ENCODE data around the gene INAVA. TPM values are rescaled to one million over a fixed set of nuclear protein-coding genes. Genes with fewer than 3 reads are reported as not detected.

The INAVA gene
- total and polyA plus RNA-seq, 2 experiments from 2014 or later = 51.0 to 79.7 TPM

- TF ChIP-seq EZH2 (IDR thresholded peaks at IDR 0.05; ENCODE audit: borderline replicate concordance) (no peak), CTCF (IDR thresholded peaks at IDR 0.05; ENCODE audit: poor library complexity) (no peak), EZH2phosphoT487 (IDR thresholded peaks at IDR 0.05; ENCODE audit: low read depth, severe bottlenecking, unreplicated experiment) (no peak)
- no peaks in the 10 kb centered on the region for H3K36me3 ChIP-seq (replicated peaks; ENCODE audit: insufficient read depth, low read depth)
- DNase-seq (ENCODE audit: low spot score) = no peak
- 91% methylated on average over 3 of the region's 3 CpGs for WGBS (ENCODE audit: low lambda C conversion rate, missing lambda C conversion rate)
- H3K27ac ChIP-seq = no peak overlapping the region
- H2AFZ ChIP-seq = no peak overlapping the region
- no peaks in the 10 kb centered on the region for H3K79me2 ChIP-seq
- no peak overlapping the region for H3K4me3 ChIP-seq
- H4K20me1 ChIP-seq (ENCODE audit: insufficient read depth, poor library complexity, severe bottlenecking) = no peaks in the 10 kb centered on the region
- no peaks in the 10 kb centered on the region for H3K9me3 ChIP-seq (ENCODE audit: low read depth)
- no peaks in the 10 kb centered on the region for H3K4me1 ChIP-seq (ENCODE audit: insufficient read depth)
- no peak overlapping the region for H3K4me2 ChIP-seq
- no peaks in the 10 kb centered on the region for H3K27me3 ChIP-seq
- no peaks in the 10 kb centered on the region for H3K9me2 ChIP-seq (replicated peaks; ENCODE audit: insufficient read depth)
Observed at GRCh38 chr1:200918006-200918405, 23.3 kb downstream of the INAVA start.

GRCh38 chr1:200919386-200919785 lies 24.7 kb downstream of the INAVA start:
- Histone ChIP-seq H3K9me3 (ENCODE audit: low read depth) (no peaks in the 10 kb centered on the region), H3K27me3 (no peaks in the 10 kb centered on the region), H3K9me2 (replicated peaks; ENCODE audit: insufficient read depth) (no peaks in the 10 kb centered on the region), H3K4me1 (ENCODE audit: insufficient read depth) (no peaks in the 10 kb centered on the region), H3K79me2 (no peaks in the 10 kb centered on the region), H3K27ac (no peak overlapping the region), H3K4me3 (no peak overlapping the region), H2AFZ (no peak overlapping the region), H4K20me1 (ENCODE audit: insufficient read depth, poor library complexity, severe bottlenecking) (no peaks in the 10 kb centered on the region), H3K4me2 (no peak overlapping the region), H3K36me3 (replicated peaks; ENCODE audit: insufficient read depth, low read depth) (no peaks in the 10 kb centered on the region)
- 85% methylated on average over 2 of the region's 2 CpGs for WGBS (ENCODE audit: low lambda C conversion rate, missing lambda C conversion rate)
- TF ChIP-seq EZH2 (IDR thresholded peaks at IDR 0.05; ENCODE audit: borderline replicate concordance) (no peak), CTCF (IDR thresholded peaks at IDR 0.05; ENCODE audit: poor library complexity) (no peak), EZH2phosphoT487 (IDR thresholded peaks at IDR 0.05; ENCODE audit: low read depth, severe bottlenecking, unreplicated experiment) (no peak)
- DNase-seq (ENCODE audit: low spot score) = no peak

- Histone ChIP-seq H3K4me1 (ENCODE audit: insufficient read depth) (no peaks in the 10 kb centered on the region), H3K27me3 (no peaks in the 10 kb centered on the region), H2AFZ (no peak overlapping the region), H3K27ac (no peak overlapping the region), H3K36me3 (replicated peaks; ENCODE audit: insufficient read depth, low read depth) (no peaks in the 10 kb centered on the region), H3K79me2 (no peaks in the 10 kb centered on the region), H3K4me2 (no peak overlapping the region), H3K9me3 (ENCODE audit: low read depth) (no peaks in the 10 kb centered on the region), H3K4me3 (no peak overlapping the region), H3K9me2 (replicated peaks; ENCODE audit: insufficient read depth) (no peaks in the 10 kb centered on the region), H4K20me1 (ENCODE audit: insufficient read depth, poor library complexity, severe bottlenecking) (no peaks in the 10 kb centered on the region)
- WGBS (ENCODE audit: low lambda C conversion rate, missing lambda C conversion rate) = 80% methylated on average over 9 of the region's 9 CpGs
- DNase-seq (ENCODE audit: low spot score) = no peak
- TF ChIP-seq EZH2phosphoT487 (IDR thresholded peaks at IDR 0.05; ENCODE audit: low read depth, severe bottlenecking, unreplicated experiment) = no peak
- TF ChIP-seq EZH2 (IDR thresholded peaks at IDR 0.05; ENCODE audit: borderline replicate concordance) = no peak
- no peak for TF ChIP-seq CTCF (IDR thresholded peaks at IDR 0.05; ENCODE audit: poor library complexity)
Observed at GRCh38 chr1:200921571-200922110, 26.9 kb downstream of the INAVA start.
